HG03460 (cell line): ENCODE data around the gene YPEL2.
"Not testable (repeated sequence)": the region's sequence is repeated elsewhere in the genome, so short reads cannot be mapped to it uniquely, and the experiment has no call there.

Source experiments
- ATAC-seq: cut with Tn5 transposase; IDR thresholded peaks from one replicate; pipeline ENCODE4 v1.9.1; 2021; ENCODE audit not compliant: unreplicated experiment

Gene YPEL2

GRCh38 chr17:59375857-59376256 is 44.4 kb downstream of the YPEL2 start:
- ATAC-seq = no peak

GRCh38 chr17:59376506-59376905 is 45.1 kb downstream of the YPEL2 start:
- no peak for ATAC-seq

GRCh38 chr17:59377410-59377809 is 46.0 kb downstream of the YPEL2 start:
- ATAC-seq = no peak

- no peak for ATAC-seq
Observed at GRCh38 chr17:59378675-59379074, 47.2 kb downstream of the YPEL2 start.

GRCh38 chr17:59380474-59380873 is 49.0 kb downstream of the YPEL2 start:
- ATAC-seq = no peak

GRCh38 chr17:59381716-59382570 is 50.5 kb downstream of the YPEL2 start:
- no peak for ATAC-seq

- ATAC-seq = no peak
Observed at GRCh38 chr17:59383893-59384292, 52.4 kb downstream of the YPEL2 start.

GRCh38 chr17:59387351-59388068 is 56.1 kb downstream of the YPEL2 start:
- no peak for ATAC-seq

GRCh38 chr17:59388069-59388556 is 56.7 kb downstream of the YPEL2 start:
- no peak for ATAC-seq

- no peak for ATAC-seq
Observed at GRCh38 chr17:59389066-59389465, 57.6 kb downstream of the YPEL2 start.

GRCh38 chr17:59391021-59391420 is 59.6 kb downstream of the YPEL2 start:
- no peak for ATAC-seq

- no peak for ATAC-seq
Observed at GRCh38 chr17:59392973-59393679, 61.7 kb downstream of the YPEL2 start.

- not testable (repeated sequence) for ATAC-seq
Observed at GRCh38 chr17:59393742-59394410, 62.4 kb downstream of the YPEL2 start.

- ATAC-seq = no peak
Observed at GRCh38 chr17:59396134-59396826, 64.8 kb downstream of the YPEL2 start.

- no peak for ATAC-seq
Observed at GRCh38 chr17:59397316-59398073, 66.0 kb downstream of the YPEL2 start.

GRCh38 chr17:59399914-59400313 is 68.5 kb downstream of the YPEL2 start:
- ATAC-seq = no peak

GRCh38 chr17:59400858-59401257 is 69.4 kb downstream of the YPEL2 start:
- ATAC-seq = no peak

GRCh38 chr17:59401274-59401673 is 69.8 kb downstream of the YPEL2 start:
- ATAC-seq = no peak

GRCh38 chr17:59401725-59402124 is 70.3 kb downstream of the YPEL2 start:
- ATAC-seq = no peak

- ATAC-seq = no peak
Observed at GRCh38 chr17:59402760-59403159, 71.3 kb downstream of the YPEL2 start.
